ENCODE data around the gene NRSN1. TPM values are rescaled to one million over a fixed set of nuclear protein-coding genes. Genes with fewer than 3 reads are reported as not detected.

Gene NRSN1
- total RNA-seq, 3 donors from 2014 or later (not counting 1 experiment from before 2014, with no cell fraction given): not detected

DNA sequence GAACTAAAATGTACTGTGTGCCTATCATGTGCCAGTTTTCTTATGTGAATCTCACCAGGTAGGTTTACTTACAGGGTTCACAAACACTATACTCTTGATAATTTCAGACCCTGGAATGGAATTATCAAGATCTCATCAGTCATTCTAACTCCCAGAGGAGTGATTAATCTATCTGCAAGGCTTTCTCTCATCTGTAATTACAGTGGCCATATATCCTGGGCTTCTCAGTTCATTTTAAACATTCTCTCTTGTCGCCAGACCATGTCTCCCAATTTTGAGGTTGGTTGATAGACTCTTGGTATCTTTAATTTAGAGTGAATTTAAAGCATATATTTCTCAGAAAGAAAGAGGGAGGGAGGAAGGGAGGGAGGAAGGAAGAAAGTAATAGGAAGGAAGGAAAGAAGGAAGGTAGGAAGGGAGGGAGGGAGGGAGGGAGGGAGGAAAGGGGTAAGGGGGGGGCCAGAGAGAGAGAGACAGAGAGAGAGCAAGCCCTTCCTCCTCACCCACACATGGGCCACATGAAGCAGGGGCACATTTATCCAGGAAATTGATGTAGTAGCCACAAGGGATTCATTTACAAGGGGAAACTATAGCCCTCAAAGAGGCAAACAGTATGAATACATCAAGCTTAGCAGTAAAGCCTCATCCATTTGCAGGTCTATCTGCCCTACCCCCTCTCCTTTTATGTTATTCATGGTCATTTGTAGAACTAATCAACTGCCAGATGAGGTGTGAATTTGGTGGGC lies 25.8 kb upstream of the NRSN1 start:
- Mint-ChIP-seq H3K27ac (no peak overlapping the region), H3K4me3 (no peak overlapping the region), H3K36me3 (no peaks in the 10 kb centered on the region), H3K9me3 (peaks cover 0 to 3% of the 10 kb centered on the region in 2 donors), H3K27me3 (ENCODE audit: low read depth in 2 of 2) (no peaks in the 10 kb centered on the region), H3K4me1 (no peaks in the 10 kb centered on the region)
- H3K9me3 ChIP-seq (ENCODE audit: control insufficient read depth, insufficient read depth, low read length): no peaks in the 10 kb centered on the region
- intact Hi-C loops (cut with micrococcal nuclease): no loop called here
- 80% methylated on average over 1 of the region's 1 CpG for WGBS (ENCODE audit: insufficient coverage)
- TF ChIP-seq, protein P1, sequence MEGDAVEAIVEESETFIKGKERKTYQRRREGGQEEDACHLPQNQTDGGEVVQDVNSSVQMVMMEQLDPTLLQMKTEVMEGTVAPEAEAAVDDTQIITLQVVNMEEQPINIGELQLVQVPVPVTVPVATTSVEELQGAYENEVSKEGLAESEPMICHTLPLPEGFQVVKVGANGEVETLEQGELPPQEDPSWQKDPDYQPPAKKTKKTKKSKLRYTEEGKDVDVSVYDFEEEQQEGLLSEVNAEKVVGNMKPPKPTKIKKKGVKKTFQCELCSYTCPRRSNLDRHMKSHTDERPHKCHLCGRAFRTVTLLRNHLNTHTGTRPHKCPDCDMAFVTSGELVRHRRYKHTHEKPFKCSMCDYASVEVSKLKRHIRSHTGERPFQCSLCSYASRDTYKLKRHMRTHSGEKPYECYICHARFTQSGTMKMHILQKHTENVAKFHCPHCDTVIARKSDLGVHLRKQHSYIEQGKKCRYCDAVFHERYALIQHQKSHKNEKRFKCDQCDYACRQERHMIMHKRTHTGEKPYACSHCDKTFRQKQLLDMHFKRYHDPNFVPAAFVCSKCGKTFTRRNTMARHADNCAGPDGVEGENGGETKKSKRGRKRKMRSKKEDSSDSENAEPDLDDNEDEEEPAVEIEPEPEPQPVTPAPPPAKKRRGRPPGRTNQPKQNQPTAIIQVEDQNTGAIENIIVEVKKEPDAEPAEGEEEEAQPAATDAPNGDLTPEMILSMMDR (IDR thresholded peaks at IDR 0.05): no peak
- no peaks in the 10 kb centered on the region for H3K27me3 ChIP-seq (ENCODE audit: control insufficient read depth, insufficient read depth, low read length)
- no peaks in the 10 kb centered on the region for H3K36me3 ChIP-seq (ENCODE audit: control insufficient read depth, insufficient read depth, low read length)
- no peak overlapping the region for H3K27ac ChIP-seq (ENCODE audit: low read length)
- ATAC-seq: no peak
- H3K4me3 ChIP-seq (ENCODE audit: low read length): no peak overlapping the region
- DNase-seq: no peak
- no peaks in the 10 kb centered on the region for H3K4me1 ChIP-seq (ENCODE audit: control insufficient read depth, insufficient read depth, low read length)

DNA sequence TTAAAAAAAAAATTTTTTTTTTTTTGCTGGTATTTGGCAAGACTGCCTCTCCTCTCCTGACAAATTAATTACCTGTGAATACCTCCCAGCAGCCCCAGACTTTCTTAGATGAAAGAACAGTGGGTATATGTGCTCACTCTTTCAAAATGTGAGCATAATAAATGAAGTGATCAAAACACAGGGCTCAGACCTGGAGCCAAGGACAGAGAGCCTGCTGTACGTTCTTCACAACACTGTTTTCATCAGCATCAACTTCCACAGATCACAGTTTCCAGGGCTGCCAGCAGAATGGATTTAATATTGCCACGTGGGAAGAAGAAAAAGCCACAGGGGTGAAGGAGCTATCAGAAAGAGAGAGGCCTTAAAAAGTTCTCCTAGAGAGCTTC lies 25.3 kb upstream of the NRSN1 start:
- Histone ChIP-seq H3K9me3 (ENCODE audit: control insufficient read depth, insufficient read depth, low read length) (no peaks in the 10 kb centered on the region), H3K27ac (ENCODE audit: low read length) (no peak overlapping the region), H3K4me3 (ENCODE audit: low read length) (no peak overlapping the region), H3K4me1 (ENCODE audit: control insufficient read depth, insufficient read depth, low read length) (no peaks in the 10 kb centered on the region), H3K27me3 (ENCODE audit: control insufficient read depth, insufficient read depth, low read length) (no peaks in the 10 kb centered on the region), H3K36me3 (ENCODE audit: control insufficient read depth, insufficient read depth, low read length) (no peaks in the 10 kb centered on the region)
- intact Hi-C loops (cut with micrococcal nuclease): no loop called here
- no peaks in the 10 kb centered on the region for H3K36me3 Mint-ChIP-seq
- no peak for DNase-seq
- no peaks in the 10 kb centered on the region for H3K4me1 Mint-ChIP-seq
- no peaks in the 10 kb centered on the region for H3K27me3 Mint-ChIP-seq (ENCODE audit: low read depth in 2 of 2)
- no peak overlapping the region for H3K4me3 Mint-ChIP-seq
- ATAC-seq: no peak
- H3K9me3 Mint-ChIP-seq: peaks cover 0 to 3% of the 10 kb centered on the region in 2 donors
- 24% methylated on average over 1 of the region's 2 CpGs for WGBS (ENCODE audit: insufficient coverage)
- TF ChIP-seq, protein P1 (IDR thresholded peaks at IDR 0.05): no peak
- H3K27ac Mint-ChIP-seq: no peak overlapping the region

DNA sequence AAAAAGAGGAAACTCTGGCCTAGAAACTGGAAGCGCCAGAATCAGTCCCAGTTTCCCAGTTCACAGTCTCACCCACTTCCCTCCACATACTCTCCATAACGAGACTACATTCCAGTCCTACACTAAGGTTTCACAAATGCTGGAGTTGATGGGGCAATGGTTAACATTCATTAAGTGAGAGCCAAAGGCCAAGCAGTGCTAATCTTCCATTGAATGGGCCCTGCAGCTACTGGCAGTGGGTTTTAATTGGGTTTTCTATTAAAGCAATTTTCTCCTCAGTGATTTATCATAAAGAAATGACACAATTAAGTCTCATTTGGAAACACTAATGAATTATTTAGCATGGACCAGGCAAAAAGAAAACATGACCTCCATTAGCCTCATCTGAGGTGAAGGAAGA lies 20.8 kb upstream of the NRSN1 start:
- Histone ChIP-seq H3K36me3 (ENCODE audit: control insufficient read depth, insufficient read depth, low read length) (no peaks in the 10 kb centered on the region), H3K9me3 (ENCODE audit: control insufficient read depth, insufficient read depth, low read length) (no peaks in the 10 kb centered on the region), H3K4me3 (ENCODE audit: low read length) (no peak overlapping the region), H3K27ac (ENCODE audit: low read length) (no peak overlapping the region), H3K27me3 (ENCODE audit: control insufficient read depth, insufficient read depth, low read length) (no peaks in the 10 kb centered on the region), H3K4me1 (ENCODE audit: control insufficient read depth, insufficient read depth, low read length) (no peaks in the 10 kb centered on the region)
- TF ChIP-seq, protein P1 (IDR thresholded peaks at IDR 0.05): no peak
- H3K27ac Mint-ChIP-seq: no peak overlapping the region
- H3K27me3 Mint-ChIP-seq (ENCODE audit: low read depth in 2 of 2): no peaks in the 10 kb centered on the region
- ATAC-seq (no peak), DNase-seq (no peak)
- H3K4me1 Mint-ChIP-seq: no peaks in the 10 kb centered on the region
- intact Hi-C loops (cut with micrococcal nuclease): no loop called here
- H3K9me3 Mint-ChIP-seq: peaks cover 0 to 3% of the 10 kb centered on the region in 2 donors
- no peak overlapping the region for H3K4me3 Mint-ChIP-seq
- no CpG with 5 or more reads among the region's 2 CpGs for WGBS (ENCODE audit: insufficient coverage)
- H3K36me3 Mint-ChIP-seq: no peaks in the 10 kb centered on the region

DNA sequence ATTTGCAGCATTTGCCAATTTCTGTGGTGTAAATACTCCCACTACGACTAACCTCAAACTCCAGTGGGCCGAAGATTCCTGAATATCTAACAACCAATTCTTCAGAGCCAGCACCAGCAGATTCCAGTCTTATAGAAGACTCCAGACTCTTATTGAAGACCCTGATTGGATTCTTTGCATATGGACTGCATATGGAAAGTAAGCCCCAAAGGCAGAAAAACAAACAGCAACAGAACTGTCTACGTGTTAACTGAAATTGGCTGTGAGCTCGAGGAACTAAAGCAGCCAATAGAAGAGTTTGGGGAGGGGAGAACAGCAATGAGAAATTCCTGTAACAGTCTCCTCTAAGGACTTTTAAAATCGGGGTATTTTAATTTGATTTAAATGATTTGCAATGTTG lies 19.7 kb upstream of the NRSN1 start:
- DNase-seq (no peak), ATAC-seq (no peak)
- no peak overlapping the region for H3K4me3 Mint-ChIP-seq
- H3K36me3 Mint-ChIP-seq: no peaks in the 10 kb centered on the region
- 85% methylated on average over 4 of the region's 5 CpGs for WGBS (ENCODE audit: insufficient coverage)
- H3K4me1 ChIP-seq (ENCODE audit: control insufficient read depth, insufficient read depth, low read length): no peaks in the 10 kb centered on the region
- H3K4me3 ChIP-seq (ENCODE audit: low read length): no peak overlapping the region
- TF ChIP-seq, protein P1 (IDR thresholded peaks at IDR 0.05): no peak
- no peaks in the 10 kb centered on the region for H3K9me3 ChIP-seq (ENCODE audit: control insufficient read depth, insufficient read depth, low read length)
- H3K4me1 Mint-ChIP-seq: no peaks in the 10 kb centered on the region
- H3K27me3 ChIP-seq (ENCODE audit: control insufficient read depth, insufficient read depth, low read length): no peaks in the 10 kb centered on the region
- H3K27ac Mint-ChIP-seq: no peak overlapping the region
- H3K27me3 Mint-ChIP-seq (ENCODE audit: low read depth in 2 of 2): no peaks in the 10 kb centered on the region
- peaks cover 0 to 3% of the 10 kb centered on the region in 2 donors for H3K9me3 Mint-ChIP-seq
- intact Hi-C loops (cut with micrococcal nuclease): no loop called here
- H3K36me3 ChIP-seq (ENCODE audit: control insufficient read depth, insufficient read depth, low read length): no peaks in the 10 kb centered on the region
- H3K27ac ChIP-seq (ENCODE audit: low read length): no peak overlapping the region

Measured in natural killer cell (primary cell).